Renal cortex interstitium (tissue), 11 donors: Measurements from ENCODE around the gene WSB1. TPM values are rescaled to one million over a fixed set of nuclear protein-coding genes. Genes with fewer than 3 reads are reported as not detected.
A peak's percentile ranks its signal among the peaks of the same experiment; 100 is the strongest.
"Not testable (repeated sequence)": the region's sequence is repeated elsewhere in the genome, so short reads cannot be mapped to it uniquely, and the experiment has no call there.

ENCODE experiments used
- DNase-seq, 11 donors: peaks; one replicate each; pipeline ENCODE4 v3.0.0-alpha.2; 2013; ENCODE audit warnings: low read depth in 9 of 11, low spot score in 4 of 11; ENCODE audit errors: extremely low read depth in 1 of 11
- polyA plus RNA-seq, 3 donors: library from polyadenylated mRNA; unstranded; fragments of 120-200 nt; gene quantifications; one replicate each; pipeline ENCODE4 v1.2.1, GENCODE V29; 2013; ENCODE audit not compliant: insufficient read length in 3 of 3

The WSB1 gene
- polyA plus RNA-seq, 3 donors = 210 to 500 (median 302) TPM

GRCh38 chr17:27266228-27266627, 27.7 kb upstream of the WSB1 start:
- DNase-seq = no peak

GRCh38 chr17:27268394-27269085, 25.4 kb upstream of the WSB1 start:
- DNase-seq = no peak

- DNase-seq = no peak
These were observed 24.7 kb upstream of the WSB1 start for GRCh38 chr17:27269201-27269600.

GRCh38 chr17:27269974-27270373, 23.9 kb upstream of the WSB1 start:
- DNase-seq = no peak

- DNase-seq = no peak
These were observed 17.2 kb upstream of the WSB1 start for GRCh38 chr17:27276653-27277156.

- DNase-seq = not testable (repeated sequence)
These were observed 14.8 kb upstream of the WSB1 start for GRCh38 chr17:27279132-27279531.

- no peak for DNase-seq
These were observed 13.4 kb upstream of the WSB1 start for GRCh38 chr17:27280527-27280926.

GRCh38 chr17:27281438-27281837, 12.5 kb upstream of the WSB1 start:
- no peak for DNase-seq

- no peak for DNase-seq
These were observed 11.8 kb upstream of the WSB1 start for GRCh38 chr17:27282054-27282551.

GRCh38 chr17:27283060-27283459, 10.9 kb upstream of the WSB1 start:
- DNase-seq = no peak

- no peak for DNase-seq
These were observed 10.2 kb upstream of the WSB1 start for GRCh38 chr17:27283751-27284150.

GRCh38 chr17:27284811-27285415, 9.0 kb upstream of the WSB1 start:
- no peak for DNase-seq

- no peak for DNase-seq
These were observed 8.4 kb upstream of the WSB1 start for GRCh38 chr17:27285516-27285915.

GRCh38 chr17:27288183-27288582, 5.7 kb upstream of the WSB1 start:
- no peak for DNase-seq

- DNase-seq = no peak
These were observed 4.1 kb upstream of the WSB1 start for GRCh38 chr17:27289856-27290255.

GRCh38 chr17:27290916-27291598, 2.9 kb upstream of the WSB1 start:
- DNase-seq = no peak

GRCh38 chr17:27293359-27293897, 486 bp upstream of the WSB1 start:
- DNase-seq = no peak

- DNase-seq = peak; percentile 60 to 90 (median 81)
These were observed 1.0 kb downstream of the WSB1 start for GRCh38 chr17:27294689-27295630.

- no peak for DNase-seq
These were observed 2.0 kb downstream of the WSB1 start for GRCh38 chr17:27295945-27296344.
